Measurements from ENCODE around the gene HIPK4. TPM values are rescaled to one million over a fixed set of nuclear protein-coding genes. Genes with fewer than 3 reads are reported as not detected.

Gene HIPK4
- total RNA-seq, 4 donors from 2014 or later = 0.22 to 0.34 TPM; not detected in 2

DNA sequence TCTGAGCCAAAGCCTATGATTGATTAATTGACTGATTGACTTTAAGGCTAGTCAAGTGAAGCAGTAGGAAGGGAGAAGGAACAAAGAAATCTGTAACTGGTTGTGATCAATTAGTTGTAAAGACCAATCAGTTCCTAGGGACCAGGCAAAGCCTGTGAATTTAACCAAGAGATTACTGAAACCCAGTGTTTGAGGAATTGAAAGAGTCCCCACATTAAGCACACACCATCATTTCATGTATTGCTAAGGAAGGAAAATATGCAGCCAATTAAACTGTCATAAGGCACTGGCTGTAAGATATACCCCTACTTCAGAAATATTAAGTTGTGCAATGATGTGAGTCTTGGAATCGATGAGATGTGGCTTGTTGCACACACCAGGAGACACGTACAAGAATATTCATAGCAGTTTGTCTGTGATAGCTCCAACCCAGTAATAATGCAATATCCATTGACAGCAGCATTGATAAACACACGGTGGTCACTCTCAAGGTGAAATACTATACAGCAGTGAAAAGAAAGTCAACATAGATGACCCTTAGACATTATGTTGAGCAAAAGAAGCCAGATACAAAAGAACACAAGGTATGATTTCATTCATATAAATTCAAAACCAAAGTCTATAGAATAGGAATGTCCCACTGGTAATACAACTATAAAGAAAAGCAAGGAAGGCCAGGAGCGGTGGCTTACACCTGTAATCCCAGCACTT, 50.8 kb downstream of the HIPK4 start:
- TF ChIP-seq, protein P1, sequence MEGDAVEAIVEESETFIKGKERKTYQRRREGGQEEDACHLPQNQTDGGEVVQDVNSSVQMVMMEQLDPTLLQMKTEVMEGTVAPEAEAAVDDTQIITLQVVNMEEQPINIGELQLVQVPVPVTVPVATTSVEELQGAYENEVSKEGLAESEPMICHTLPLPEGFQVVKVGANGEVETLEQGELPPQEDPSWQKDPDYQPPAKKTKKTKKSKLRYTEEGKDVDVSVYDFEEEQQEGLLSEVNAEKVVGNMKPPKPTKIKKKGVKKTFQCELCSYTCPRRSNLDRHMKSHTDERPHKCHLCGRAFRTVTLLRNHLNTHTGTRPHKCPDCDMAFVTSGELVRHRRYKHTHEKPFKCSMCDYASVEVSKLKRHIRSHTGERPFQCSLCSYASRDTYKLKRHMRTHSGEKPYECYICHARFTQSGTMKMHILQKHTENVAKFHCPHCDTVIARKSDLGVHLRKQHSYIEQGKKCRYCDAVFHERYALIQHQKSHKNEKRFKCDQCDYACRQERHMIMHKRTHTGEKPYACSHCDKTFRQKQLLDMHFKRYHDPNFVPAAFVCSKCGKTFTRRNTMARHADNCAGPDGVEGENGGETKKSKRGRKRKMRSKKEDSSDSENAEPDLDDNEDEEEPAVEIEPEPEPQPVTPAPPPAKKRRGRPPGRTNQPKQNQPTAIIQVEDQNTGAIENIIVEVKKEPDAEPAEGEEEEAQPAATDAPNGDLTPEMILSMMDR (IDR thresholded peaks at IDR 0.05; ENCODE audit: low read depth) = no peak

DNA sequence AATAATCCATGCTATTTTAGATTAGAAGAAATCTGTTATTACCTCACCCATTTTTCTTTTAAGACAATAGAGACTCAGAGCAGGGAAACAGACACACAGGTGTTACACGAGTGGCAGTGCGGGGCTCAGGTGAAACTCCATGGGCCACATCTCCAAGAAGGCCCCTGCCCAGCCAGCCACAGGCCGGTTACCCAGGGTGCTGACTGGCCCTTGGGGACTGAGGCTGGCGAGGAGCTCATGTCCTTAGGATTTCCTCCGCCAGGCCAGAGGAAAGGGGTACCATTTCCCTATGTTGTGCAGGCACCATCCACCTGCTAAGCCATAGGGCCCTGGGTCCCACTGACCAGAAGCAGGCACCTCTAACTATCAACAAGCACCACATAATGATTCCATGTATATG, 52.4 kb downstream of the HIPK4 start:
- TF ChIP-seq, protein P1 (IDR thresholded peaks at IDR 0.05; ENCODE audit: low read depth) = no peak

DNA sequence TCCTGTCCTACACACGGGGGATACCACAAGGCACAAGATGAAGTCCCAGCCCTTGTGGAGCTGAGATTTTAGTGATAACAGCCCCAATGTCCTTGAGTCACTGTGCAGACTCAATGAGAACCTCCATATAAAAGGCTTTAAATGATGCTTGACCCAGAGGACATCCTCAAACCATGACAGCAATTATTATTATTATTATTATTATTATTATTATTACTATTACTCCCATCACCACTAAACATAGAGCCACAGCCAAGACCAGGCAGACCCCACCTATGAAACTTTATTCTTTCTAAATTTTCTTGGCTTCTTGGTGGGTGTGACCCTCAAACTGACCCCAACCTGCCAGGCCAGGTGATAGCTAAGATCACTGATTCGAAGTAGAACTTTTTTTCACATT, 52.9 kb downstream of the HIPK4 start:
- TF ChIP-seq, protein P1 (IDR thresholded peaks at IDR 0.05; ENCODE audit: low read depth) = no peak

DNA sequence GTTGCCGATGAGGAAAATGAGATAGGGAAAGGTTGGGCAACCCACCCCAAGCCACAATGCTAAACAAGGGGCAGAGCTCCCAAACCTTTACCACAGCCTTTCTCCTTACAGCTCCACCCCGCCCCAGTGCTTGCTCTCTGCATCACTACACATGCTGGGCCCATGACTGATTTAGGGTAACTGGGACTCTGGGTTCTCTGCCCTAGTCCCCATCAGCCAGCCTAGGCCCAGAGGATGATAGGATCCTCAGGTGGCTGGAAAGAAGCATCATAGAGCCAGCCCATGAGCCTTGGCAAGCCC, 53.4 kb downstream of the HIPK4 start:
- TF ChIP-seq, protein P1 (IDR thresholded peaks at IDR 0.05; ENCODE audit: low read depth) = no peak

DNA sequence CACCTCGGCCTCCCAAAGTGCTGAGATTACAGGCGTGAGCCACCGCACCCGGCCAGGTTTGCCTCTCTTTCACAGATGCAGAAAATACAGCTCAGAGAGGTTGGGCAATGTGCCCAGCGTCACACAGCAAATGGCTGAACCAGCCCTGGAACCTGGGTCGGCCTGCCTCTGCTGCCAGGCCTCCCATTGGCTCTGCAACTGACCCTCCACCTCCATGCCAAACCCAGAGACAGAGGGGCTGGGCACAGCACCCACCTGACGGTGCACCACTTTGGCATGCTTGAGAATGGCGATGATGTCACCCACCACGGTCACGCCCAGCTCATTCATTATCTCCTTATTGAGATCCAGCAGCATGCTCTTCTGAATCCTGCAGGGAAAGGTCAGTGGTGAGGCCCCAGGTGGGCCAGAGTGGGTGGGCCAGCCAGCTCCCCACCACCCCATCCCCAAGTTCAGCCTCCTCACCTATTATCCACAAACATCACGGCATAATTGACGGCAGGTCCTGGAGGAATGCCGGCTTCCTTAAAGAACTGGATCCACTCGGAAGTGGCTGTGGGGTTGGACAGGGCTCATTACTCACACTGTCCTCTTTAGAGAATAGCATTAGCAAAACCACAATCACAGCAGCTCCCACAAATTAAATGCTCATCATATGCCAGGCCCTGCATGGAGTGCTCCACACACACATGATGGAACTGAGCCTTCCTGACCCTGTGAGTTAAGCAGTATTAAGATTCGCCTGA, 54.0 kb downstream of the HIPK4 start:
- TF ChIP-seq, protein P1 (IDR thresholded peaks at IDR 0.05; ENCODE audit: low read depth) = no peak

DNA sequence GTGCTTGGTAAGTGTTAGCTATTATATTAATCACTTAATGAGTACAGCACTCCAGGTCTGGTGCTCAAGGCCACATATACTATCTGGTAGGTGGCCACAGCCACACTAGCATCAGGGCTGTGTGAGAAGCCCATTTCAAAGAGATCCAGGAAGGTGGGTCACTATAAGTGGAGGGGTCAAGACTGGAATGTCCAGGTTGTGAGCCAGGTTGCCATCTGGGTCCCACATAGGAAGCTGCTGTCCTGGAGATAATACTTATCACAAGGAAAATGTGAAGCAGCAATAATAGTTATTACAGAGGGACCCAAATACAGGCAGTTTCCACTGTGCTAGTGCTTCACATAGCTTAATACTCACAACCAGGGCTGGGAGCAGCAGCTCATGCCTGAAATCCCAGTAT, 54.9 kb downstream of the HIPK4 start:
- TF ChIP-seq, protein P1 (IDR thresholded peaks at IDR 0.05; ENCODE audit: low read depth) = no peak

DNA sequence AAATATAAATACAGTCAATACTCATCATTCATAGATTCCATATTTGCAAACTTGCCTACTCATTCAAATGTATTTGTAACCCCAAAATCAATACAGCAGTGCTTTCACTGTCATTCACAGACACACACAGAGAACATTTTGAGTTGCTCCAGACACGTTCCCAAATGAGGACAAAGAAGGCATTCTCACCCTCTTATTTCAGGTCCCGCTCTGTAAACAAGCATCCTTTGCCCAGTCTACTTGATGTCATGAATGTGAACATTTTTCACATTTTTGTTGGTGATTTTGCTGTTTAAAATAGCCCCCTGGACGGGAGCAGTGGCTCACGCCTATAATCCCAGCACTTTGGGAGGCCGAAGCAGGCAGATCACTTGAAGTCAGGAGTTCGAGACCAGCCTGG, 57.3 kb downstream of the HIPK4 start:
- TF ChIP-seq, protein P1 (IDR thresholded peaks at IDR 0.05; ENCODE audit: low read depth) = no peak

Data from subcutaneous adipose tissue (tissue), 4 donors.